Thoracic aorta (tissue), 2 donors: Measurements from ENCODE around the gene SKA3. TPM values are rescaled to one million over a fixed set of nuclear protein-coding genes. Genes with fewer than 3 reads are reported as not detected.
"Not testable (repeated sequence)": the region's sequence is repeated elsewhere in the genome, so short reads cannot be mapped to it uniquely, and the experiment has no call there.

Experiments
- ATAC-seq: fragments of 150-250 bp; one replicate; pipeline ENCODE4 v1.8.0; 2017; ENCODE audit warnings: low read depth; ENCODE audit not compliant: insufficient number of reproducible peaks, low FRiP score
- DNase-seq: peaks from one replicate; pipeline ENCODE4 v3.0.0-alpha.2; 2020; ENCODE audit warnings: low spot score
- H3K27ac ChIP-seq, 2 donors: fragments of 200-600 bp; sonication (generic); 1 replicate in 1 of 2; 2 replicates in 1 of 2; pipeline ENCODE4 v1.5.1; 2016; ENCODE audit warnings: mild to moderate bottlenecking in 2 of 2, moderate library complexity in 2 of 2
- H3K27me3 ChIP-seq: fragments of 200-600 bp; sonication (generic); replicated peaks from 2 replicates; pipeline ENCODE4 v1.6.0; 2016; ENCODE audit warnings: mild to moderate bottlenecking; ENCODE audit not compliant: insufficient read depth
- H3K36me3 ChIP-seq: fragments of 200-600 bp; sonication (generic); one replicate; pipeline ENCODE4 v1.5.1; 2016
- H3K4me1 ChIP-seq, 2 donors: fragments of 200-600 bp; sonication (generic); 1 replicate in 1 of 2; 2 replicates in 1 of 2; pipeline versions ENCODE4 v1.5.1 to v1.6.0; 2016; ENCODE audit warnings: low read depth in 2 of 2, mild to moderate bottlenecking in 1 of 2; ENCODE audit not compliant: control insufficient read depth in 1 of 2
- H3K4me3 ChIP-seq: fragments of 200-600 bp; sonication (generic); 2 replicates; pipeline ENCODE4 v1.5.1; 2016; ENCODE audit warnings: mild to moderate bottlenecking
- H3K9me3 ChIP-seq: fragments of 200-600 bp; sonication (generic); 2 replicates; pipeline ENCODE4 v1.5.1; 2016
- CTCF ChIP-seq: fragments of 200-600 bp; sonication (generic); IDR thresholded peaks from one replicate; pipeline ENCODE4 v1.5.1; 2019; ENCODE audit warnings: antibody characterized with exemption
- total RNA-seq, 2 donors: library from RNA; depleted of rRNA; stranded (reverse); fragments of >200 nt; gene quantifications; one replicate each; pipeline versions ENCODE4 v1.1.0 to v1.2.3, GENCODE V29; 2016

SKA3 gene
- total RNA-seq, 2 donors from 2014 or later: not detected

GRCh38 chr13:21218351-21219035 lies 42.1 kb upstream of the SKA3 start:
- Histone ChIP-seq H3K27ac (no peak overlapping the region), H3K9me3 (peaks cover 10% of the 10 kb centered on the region), H3K4me1 (no peaks in the 10 kb centered on the region), H3K27me3 (no peaks in the 10 kb centered on the region), H3K36me3 (no peaks in the 10 kb centered on the region), H3K4me3 (no peak overlapping the region)
- ATAC-seq: no peak
- no peak for DNase-seq
- no peak for TF ChIP-seq CTCF

- no peaks in the 10 kb centered on the region for H3K4me1 ChIP-seq
- no peaks in the 10 kb centered on the region for H3K36me3 ChIP-seq
- no peak overlapping the region for H3K4me3 ChIP-seq
- H3K27me3 ChIP-seq: no peaks in the 10 kb centered on the region
- ATAC-seq (no peak), DNase-seq (no peak)
- H3K27ac ChIP-seq: no peak overlapping the region
- TF ChIP-seq CTCF: no peak
- H3K9me3 ChIP-seq: peaks cover 5% of the 10 kb centered on the region
Observed at GRCh38 chr13:21216332-21216731, 40.0 kb upstream of the SKA3 start.

- not testable (repeated sequence) for ATAC-seq, H3K9me3 ChIP-seq, H3K27ac ChIP-seq, DNase-seq, H3K4me3 ChIP-seq, H3K4me1 ChIP-seq, H3K36me3 ChIP-seq, H3K27me3 ChIP-seq
Observed at GRCh38 chr13:21215419-21215818, 39.1 kb upstream of the SKA3 start.

- Histone ChIP-seq H3K27ac (no peak overlapping the region), H3K27me3 (no peaks in the 10 kb centered on the region), H3K36me3 (no peaks in the 10 kb centered on the region), H3K9me3 (no peaks in the 10 kb centered on the region), H3K4me3 (no peak overlapping the region), H3K4me1 (no peaks in the 10 kb centered on the region)
- ATAC-seq (no peak), DNase-seq (no peak)
- no peak for TF ChIP-seq CTCF
Observed at GRCh38 chr13:21212138-21212775, 35.9 kb upstream of the SKA3 start.

- DNase-seq (no peak), ATAC-seq (no peak)
- Histone ChIP-seq H3K27me3 (no peaks in the 10 kb centered on the region), H3K4me3 (no peak overlapping the region), H3K36me3 (no peaks in the 10 kb centered on the region), H3K4me1 (no peaks in the 10 kb centered on the region), H3K27ac (no peak overlapping the region), H3K9me3 (no peaks in the 10 kb centered on the region)
- TF ChIP-seq CTCF: no peak
Observed at GRCh38 chr13:21208652-21209154, 32.4 kb upstream of the SKA3 start.
